Hematopoietic multipotent progenitor cell treated with erythropoietin and hydrocortisone succinate and interleukin-3 and kit ligand, for 6 days (in vitro differentiated cells): Measurements from ENCODE around the gene CFAP97D1.
"Not testable (repeated sequence)": the region's sequence is repeated elsewhere in the genome, so short reads cannot be mapped to it uniquely, and the experiment has no call there.

Experiments used
- DNase-seq: peaks from one replicate; pipeline ENCODE4 v3.0.0-alpha.2; 2015

CFAP97D1 gene

DNA sequence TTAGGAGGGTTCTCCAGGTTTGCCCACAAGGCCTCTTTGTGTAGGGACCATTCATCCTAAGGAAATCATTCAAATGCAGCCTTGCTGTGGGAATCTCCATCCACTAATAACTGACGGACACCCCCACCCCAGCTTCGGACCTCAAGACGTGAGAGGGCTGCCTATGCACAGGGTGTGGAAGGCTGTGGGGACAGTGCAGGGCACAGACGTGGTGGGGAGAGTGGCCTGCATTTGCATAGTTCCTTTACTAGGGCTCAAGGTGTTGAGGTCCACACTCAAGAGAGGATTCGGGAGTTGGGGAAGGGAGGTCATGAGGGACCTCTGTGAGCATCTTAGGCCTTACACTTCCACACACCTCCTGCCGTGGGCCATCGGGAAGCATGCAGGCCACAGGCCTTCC is 11.3 kb upstream of the CFAP97D1 start:
- no peak for DNase-seq

DNA sequence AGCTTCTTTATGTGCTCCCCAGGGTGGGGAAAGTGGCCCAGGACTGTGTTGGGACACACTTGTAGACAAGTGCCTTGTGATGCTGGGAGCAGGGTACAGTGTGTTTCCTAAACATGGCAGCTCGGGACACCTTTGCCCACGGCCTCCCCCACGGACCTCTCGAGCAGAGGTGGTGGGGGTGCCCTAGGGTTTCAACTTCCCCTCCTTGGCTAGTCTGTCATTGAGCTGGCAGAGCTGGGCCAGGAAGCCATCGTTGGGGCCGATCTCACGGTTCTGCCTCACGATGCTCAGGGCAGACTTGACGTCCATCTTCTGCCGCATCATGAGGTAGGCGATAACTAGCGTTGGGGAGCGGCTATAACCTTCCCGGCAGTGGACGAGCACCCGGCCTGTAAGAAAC is 10.8 kb upstream of the CFAP97D1 start:
- DNase-seq = no peak

DNA sequence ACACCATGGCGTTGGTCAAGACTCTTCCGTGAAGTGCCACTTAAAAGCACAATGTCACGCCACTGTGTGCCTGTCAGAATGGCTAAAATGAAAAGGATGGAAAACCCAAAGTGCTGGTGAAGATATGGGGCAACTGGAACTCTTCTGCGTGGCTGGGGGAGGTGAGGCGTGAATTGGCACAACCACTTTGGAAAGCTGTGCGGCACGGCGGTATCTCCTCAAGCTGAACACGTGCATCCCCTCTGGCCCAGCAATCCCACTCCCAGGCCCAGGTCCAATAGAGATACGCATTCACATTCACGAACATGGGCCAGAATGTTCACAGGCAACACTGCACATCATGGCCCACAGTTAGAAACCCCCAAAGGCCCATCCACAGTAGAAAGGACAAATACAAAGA is 10.4 kb upstream of the CFAP97D1 start:
- no peak for DNase-seq

DNA sequence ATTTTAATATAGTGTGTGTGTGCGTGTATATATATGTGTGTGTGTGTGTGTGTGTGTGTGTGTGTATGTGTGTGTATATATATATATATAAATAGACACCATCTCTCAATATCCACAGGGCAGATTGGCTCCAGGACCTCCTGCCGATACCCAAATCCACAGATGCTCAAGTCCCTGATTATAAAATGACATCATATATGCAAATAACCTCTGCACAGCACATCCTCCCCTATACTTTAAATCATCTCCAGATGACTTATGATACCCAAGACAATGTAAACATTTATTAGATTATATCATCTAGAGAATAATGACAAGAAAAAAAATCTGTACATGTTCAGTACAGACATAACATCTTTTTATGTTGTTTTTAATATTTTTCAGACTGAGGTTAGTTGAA is 9.3 kb upstream of the CFAP97D1 start:
- no peak for DNase-seq

DNA sequence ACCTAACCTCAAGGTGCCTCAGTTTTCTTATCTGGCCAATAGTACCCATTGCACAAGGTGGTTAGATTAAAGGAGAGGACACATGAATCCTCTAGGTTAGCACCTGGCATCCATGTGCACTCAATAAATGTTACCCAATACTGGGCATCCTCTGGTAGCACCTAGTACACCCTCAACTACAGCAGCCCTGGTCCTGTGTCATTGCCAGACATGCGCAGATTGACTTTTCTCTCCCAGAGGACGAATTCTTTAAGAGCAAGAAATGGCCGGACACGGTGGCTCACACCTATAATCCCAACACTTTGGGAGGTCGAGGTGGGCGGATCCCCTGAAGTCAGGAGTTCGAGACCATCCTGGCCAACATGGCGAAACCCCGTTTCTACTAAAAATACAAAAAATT is 8.8 kb upstream of the CFAP97D1 start:
- no peak for DNase-seq

DNA sequence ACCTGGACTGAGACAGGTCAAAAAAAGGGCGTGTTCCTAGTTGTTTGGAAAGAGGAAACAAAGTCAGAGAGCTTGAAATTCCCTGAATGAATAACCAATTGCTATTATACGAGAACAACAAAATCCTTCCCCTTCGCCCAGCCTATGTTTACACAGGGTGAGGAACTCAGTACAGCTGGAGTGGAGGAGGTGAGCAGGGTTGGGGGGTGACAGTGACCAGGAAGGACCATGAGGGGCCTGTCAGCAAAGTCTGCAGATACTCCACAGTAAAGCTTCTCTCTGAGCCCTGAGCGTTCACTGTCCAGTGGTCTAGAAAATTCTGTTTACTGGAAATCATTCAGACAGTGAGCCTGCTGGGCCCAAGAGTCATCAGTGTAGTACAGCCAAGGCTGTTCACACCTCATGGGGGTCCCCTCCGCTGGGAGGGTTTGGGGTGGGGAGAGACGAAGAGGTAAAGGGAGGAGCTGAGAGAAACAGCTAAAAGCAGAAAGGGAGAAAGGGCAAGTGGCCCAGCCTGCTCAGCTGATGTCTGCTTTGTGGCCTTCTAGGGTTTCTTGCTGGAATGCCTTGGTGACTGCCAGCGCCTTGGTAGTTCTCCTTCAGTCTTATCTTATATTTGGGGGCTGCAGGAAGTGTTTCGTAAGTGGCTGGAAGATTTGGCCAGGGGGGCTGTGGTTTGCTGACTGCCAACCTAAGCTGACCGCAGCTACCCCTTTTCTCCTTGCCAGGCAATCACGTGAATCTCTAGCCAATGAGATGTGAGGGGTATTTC is 7.2 kb upstream of the CFAP97D1 start:
- DNase-seq = peak; percentile 95

DNA sequence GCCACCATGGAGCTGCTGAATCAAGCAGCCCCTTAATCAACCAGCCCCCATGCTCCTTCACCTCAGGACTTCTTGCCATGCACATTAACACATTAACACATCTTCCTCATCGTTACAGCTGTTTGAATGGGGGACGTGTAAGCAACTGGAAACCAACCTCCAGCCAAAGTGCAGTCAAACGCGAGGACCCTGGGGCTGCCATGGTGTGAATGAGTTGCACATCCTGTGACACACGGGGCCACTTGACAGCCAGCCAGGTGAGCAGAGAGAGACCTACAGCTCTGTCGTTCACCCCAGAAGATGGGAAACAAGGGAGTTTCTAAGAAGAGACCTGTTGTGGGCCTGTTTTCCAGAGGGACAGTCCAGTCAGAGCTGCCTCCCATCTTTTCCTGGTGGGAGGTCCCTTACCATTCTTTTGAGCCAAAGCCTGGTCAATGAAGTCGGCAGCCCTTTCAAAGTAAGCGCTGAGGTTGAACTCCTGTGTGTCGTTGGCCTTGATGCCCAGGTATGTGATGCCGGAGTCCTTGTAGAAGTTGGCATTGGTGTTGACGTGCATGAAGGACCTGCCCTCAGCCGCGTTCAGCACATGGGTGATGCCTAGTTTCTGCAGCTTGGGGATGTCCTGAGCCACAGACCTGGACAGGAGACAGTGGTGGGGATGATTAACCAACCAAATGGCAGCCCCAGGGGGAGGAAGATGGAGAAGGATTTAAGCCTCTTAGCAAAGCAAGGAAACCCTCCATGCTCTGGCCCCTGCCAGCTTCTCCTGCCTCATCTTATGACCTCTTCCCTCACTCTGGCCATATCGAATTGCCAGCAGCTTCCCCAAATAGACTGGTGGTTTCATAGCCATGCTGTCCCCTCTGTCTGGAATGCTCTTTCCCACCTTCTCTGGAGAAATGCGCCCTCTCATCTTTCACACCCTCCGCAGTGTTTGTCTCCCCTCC is 5.7 kb upstream of the CFAP97D1 start:
- no peak for DNase-seq

DNA sequence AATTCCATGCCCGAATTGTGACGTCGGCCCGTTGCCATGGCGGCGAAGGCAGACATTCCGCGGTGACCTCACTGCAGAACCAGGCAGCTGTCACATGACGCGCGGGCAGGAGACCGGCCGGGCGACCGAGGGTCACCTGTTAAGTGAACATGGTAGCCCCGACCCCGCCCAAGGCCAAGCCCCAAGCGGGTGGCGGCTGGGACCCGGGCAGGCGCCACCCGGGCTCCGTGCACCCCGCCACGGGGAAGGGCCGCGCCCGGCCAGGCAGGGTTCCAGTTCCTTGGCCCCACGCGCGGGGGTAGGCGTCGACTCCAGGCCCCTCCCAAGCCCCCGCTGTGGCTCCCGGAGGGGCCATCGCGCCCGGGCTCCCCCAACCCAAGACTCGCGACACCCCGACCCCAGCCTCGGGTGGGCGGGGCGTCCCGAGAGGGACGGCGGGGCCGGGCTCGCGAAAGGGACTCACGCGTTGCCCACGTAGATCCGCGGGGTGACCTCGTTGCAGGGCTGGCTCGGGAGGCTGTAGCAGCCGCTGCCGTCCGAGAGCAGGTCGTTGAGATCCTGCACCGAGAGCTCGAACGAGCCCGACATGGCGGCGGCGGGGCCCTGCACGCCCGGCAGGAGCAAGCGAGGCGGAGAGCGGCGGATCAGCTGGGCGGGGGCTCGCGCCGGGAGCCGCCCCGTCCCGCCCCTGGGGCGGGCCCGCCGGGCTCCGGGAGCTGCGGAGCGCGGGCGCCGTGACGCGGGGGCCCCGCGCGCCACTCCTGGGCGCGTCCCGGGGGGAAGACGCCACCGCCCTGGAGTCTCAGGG is 1.7 kb upstream of the CFAP97D1 start, which contains the start of gene DUSP3:
Gene DUSP3 (minus strand): TSS at position 641 of the 808 bp plus-strand sequence. CDS start 53 bp downstream, at position 588.
- DNase-seq = peak; percentile 78

DNA sequence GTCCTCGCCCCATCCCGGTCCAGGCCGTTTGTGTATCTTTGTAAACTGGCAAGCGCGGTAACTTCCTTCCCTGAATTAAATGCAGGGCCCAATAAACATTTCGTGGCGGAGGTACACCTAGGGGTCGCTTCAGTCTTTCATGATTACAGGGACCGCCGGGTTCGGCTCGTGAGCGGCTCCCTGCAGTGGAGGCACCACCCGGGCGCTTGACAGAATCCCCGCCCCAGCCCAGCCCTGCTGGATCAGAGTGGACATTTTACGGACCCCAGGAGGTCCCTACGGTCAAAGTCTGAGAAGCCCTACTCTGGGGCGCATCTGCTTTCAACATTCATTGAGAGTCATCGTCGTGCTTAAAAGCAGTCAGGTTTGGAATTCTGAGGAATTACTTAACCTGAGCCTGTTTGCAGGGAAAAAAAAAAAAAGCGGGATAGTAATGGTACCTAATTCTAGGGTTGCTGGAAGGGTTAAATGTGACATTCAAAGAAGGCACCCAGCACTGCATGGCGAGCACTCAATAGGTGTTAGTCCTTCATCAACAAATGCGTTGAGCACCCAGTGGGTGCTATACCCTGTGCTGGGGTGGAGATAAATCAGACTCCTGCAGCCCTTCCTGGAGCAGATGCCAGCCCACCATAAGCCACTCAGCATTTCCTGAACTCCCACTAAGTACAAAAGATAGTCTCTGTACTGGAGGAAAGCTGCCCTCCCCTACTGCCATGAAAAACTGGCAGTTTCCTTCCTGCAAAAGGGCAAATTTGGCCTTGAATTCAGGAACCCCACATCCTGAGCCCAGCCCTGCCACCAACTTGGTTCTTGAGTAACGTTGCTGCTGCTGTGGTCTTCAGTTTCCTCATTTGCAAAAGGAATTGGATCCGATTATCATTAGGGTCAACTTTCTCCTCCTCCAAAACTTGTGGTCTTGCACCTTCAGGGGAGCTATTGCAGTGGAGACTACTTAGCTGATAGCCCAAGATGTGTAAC is 800 bp upstream of the CFAP97D1 start:
- DNase-seq = peak; percentile 54

DNA sequence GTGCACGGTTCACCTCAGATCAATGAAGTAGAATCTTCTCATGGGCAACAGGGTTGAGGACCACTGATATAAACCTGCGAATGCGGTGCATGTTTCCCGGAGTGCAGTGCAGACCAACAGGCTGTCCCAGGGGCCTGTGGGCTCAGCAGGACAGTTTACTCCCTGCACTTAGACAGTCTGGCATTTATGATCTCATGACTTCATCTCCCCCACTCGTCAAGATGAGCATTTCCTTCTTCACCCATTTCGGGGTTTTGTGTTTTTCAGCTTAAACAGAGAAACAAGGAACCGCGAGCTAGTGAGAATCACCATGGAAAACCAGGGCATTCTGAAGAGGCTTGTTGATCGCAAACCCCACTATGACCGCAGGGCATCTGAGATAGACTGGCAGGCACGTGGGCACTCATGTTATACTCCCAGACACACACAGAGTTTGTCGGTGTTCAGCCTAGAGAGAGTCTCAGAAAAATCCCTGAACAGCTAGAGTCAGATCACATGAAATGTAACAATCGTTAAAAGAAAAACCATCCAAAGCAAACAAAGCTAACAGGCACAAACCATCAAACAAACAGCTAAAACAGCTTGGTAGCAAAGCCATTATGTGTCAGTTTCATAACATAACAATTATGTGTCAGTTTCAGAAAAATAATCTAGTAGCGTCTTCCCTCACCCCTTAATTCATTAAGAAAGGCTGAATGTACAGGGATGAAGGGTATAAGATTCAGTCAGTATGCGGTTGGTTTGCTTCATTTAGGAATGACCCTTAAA is 2.9 kb downstream of the CFAP97D1 start:
- no peak for DNase-seq

DNA sequence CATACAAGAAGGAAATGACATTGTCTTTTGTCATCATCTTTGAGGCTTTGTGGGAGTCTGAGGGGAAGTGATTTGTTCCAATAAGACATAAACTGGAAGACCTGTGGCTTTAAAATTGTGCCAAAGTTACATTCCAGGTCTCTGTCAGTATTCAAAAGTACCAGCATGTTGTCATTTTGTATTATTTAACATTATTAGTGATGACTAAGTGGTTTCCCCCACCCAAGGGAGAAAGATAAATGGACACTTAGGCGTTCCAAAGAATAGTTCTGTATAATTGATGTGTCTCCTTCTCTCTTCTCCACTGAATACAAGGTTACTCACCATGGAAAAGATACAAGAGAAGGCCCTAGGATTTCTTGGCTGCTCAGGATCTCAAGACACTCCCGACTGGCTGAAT is 3.8 kb downstream of the CFAP97D1 start:
- DNase-seq = no peak

DNA sequence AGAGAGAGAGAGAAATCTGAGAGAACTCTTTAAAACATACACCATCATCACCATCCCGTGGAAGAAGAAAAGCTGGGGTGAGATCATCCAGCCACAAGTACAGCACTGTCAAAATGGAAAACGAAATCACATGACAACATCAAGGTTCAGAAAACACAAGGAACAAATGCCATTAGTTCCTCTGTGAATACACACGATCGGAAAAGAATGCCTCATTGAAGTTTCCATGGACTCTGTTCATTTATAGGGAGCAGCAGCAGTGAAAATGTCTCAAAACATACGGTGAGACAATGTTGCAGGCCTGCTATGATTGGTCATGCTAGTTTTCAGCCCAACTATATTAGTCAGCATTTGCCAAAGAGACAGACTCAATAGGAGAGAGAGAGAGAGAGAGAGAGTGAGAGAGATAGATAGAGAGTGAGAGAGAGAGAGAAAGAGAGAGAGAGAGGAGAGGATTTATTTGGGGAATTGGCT is 4.4 kb downstream of the CFAP97D1 start:
- DNase-seq = no peak

DNA sequence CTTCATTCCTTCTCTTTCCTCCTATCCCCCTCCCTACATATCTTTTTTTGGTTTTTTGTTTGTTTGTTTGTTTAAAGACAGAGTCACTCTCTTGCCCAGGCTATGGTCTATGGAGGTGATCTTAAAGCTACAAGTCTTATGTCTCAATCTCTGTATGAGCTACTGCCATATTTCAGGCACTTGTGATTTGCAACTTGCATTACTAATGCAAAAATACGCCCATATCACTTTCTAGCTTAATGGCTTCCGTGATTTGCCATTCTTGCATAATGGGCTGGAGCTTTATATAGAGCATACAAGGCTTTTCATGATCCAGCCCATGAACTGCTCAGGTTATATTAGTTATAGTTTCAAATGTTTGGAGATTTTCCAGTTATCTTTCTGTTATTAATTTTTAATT is 7.5 kb downstream of the CFAP97D1 start:
- DNase-seq = no peak

DNA sequence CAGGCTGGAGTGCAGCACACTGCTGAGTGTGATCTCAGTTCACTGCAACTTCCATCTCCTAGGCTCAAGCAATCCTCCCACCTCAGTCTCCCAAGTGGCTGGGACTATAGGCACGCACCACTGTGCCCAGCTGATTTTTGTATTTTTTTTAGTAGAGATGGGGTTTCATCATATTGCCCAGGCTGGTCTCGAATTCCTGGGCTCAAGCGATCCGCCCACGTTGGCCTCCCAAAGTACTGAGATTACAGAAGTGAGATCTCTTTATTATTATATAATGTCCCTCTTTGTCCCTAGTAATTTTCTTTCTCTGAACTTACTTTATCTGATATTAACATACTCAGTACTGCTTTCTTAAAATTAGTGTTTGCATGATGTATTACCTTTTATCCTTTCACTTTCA is 8.3 kb downstream of the CFAP97D1 start:
- DNase-seq = no peak

DNA sequence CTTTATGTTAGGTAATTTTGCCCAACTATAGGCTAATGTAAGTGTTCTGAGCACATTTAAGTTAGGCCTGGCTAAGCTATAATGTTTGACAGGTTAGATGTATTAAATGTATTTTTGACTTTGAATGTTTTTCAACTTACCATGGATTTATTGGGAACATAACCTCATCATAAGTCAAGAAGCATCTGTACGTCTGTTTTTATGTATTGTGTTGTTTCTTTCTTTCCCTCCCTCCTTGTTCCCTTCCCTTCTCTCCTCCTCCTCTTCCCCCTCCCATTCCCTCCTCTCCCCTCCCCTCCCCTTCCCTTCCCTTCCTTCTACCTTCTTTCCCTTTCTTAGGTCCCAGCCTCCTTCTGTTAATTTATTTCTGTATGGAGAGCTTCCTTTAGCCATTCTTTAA is 9.2 kb downstream of the CFAP97D1 start:
- no peak for DNase-seq

DNA sequence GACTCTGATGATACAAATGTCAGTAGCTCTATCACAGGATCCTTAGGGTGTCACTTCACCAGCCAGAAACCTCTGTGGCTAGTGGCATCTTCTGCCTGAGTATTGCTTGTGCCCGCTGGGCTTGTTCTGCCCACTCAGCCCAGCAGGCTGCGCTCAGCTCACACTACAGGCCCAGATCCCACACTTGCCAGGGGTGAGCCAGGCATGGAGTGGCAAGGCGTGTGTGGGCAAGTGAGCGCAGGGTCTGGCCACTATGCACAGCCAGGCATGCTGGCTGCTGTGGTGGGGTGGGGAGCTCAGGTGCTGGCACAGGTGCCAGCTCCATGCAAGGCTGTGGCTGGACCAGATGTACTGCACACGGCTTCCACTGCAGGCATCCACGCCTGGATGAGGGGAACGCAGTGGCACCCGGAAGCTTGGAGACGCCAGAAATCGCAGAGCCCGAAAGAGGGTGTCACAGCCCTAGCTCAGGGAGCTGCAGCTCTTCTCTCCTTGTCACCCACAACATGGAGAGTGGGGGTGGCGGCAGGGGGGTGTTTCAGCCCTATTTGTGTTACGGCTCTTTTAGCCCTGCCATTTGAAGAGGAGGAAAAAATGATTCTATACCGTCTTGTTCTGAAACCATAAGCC is 10.2 kb downstream of the CFAP97D1 start:
- DNase-seq = no peak

DNA sequence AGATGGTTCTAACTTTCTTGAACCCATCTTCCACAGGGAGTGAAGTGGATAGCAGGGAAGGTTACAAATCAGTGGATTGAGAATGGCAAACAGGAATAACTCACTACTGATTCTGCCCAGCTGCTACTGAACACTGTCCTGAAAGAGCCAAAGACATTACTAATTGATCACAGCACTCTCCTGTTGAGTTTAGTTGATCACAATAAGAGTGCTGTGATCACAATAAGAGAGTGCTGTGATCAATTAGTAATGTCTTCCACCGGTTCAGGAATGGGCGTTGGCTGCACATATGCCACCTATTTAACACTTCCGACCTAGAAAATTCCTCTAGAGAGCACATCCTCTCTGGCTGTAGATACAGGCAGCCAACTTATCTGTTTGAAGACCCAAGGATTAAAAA is 11.4 kb downstream of the CFAP97D1 start:
- peak; percentile 46 for DNase-seq

DNA sequence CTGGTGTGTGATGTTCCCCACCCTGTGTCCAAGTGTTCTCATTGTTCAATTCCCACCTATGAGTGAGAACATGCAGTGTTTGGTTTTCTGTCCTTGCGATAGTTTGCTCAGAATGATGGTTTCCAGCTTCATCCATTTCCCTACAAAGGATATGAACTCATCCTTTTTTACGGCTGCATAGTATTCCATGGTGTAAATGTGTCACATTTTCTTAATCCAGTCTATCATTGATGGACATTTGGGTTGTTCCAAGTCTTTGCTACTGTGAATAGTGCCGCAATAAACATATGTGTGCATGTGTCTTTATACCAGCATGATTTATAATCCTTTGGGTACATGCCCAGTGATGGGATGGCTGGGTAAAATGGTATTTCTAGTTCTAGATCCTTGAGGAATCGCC is 12.4 kb downstream of the CFAP97D1 start:
- not testable (repeated sequence) for DNase-seq

DNA sequence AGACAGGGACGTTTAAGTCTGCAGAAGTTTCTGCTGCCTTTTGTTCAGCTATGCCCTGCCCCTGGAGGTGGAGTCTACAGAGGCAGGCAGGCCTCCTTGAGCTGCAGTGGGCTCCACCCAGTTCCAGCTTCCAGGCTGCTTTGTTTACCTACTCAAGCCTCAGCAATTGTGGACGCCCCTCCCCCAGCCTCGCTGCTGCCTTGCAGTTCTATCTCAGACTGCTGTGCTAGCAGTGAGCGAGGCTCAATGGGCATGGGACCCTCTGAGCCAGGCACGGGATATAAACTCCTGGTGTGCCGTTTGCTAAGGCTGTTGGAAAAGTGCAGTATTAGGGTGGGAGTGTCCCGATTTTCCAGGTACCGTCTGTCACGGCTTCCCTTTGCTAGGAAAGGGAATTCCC is 17.8 kb downstream of the CFAP97D1 start:
- DNase-seq = not testable (repeated sequence)

DNA sequence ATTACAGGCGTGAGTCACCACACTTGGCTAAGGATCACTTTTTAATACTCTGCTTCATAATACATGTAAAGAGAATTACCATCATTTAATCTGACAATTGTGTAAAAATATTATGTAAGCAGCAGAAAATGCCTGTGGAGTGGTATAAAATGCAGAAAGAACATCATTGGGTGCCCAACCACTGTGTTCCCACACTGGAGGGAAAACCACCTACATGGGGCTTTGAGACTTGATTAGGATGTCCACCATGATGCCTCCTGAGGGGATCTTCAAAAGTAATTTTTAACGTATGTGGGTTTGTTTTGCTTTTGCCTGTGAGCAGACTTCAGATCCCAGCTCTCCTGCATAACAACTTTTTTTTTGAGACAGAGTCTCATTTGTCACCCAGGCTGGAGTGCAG is 18.8 kb downstream of the CFAP97D1 start:
- no peak for DNase-seq
